Measurements from ENCODE around the gene TRAF4. TPM values are rescaled to one million over a fixed set of nuclear protein-coding genes. Genes with fewer than 3 reads are reported as not detected.

The TRAF4 gene
- polyA plus RNA-seq, 3 donors = 0.33 to 38.0 (median 1.0) TPM

DNA sequence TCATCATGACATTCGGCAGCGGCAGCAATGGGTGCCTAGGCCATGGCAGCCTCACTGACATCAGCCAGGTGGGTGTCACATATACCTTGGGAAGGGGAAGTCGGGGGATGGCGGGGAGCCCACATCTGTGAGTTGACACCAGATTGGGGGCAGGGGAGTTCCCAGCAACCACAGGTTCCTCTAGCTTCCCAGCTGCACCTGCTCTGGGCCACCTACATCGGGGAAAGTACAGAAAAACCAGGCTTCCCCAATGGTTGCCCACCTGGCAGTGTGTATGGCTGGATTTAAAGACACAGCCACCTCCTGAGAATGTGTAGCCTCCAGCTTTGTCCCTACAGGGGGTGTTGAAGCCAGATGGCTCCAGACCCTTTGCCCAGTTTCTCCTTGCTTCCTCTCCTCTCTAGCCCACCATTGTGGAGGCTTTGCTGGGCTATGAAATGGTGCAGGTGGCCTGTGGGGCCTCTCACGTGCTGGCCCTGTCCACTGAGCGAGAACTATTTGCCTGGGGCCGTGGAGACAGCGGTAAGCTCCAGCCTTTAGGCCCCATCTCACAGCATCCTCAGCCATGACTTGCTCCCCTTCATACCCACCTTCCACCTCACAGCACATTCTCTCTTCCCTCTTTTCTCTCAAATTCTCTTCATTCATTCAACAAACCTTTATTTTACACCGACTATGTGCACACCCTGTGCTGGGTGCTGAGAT lies 5.0 kb upstream of the TRAF4 start:
- Histone ChIP-seq H2AFZ (ENCODE audit: insufficient read depth, low read depth, low read length, poor library complexity, severe bottlenecking) (no peak overlapping the region), H3K4me3 (replicated peaks in 1 of 3; ENCODE audit: low read depth in 2 of 3, low read length in 3 of 3) (no peak overlapping the region), H3K27me3 (ENCODE audit: control insufficient read depth in 2 of 2, insufficient read depth in 2 of 2, low read length in 2 of 2) (no peaks in the 10 kb centered on the region), H4K20me1 (ENCODE audit: insufficient read depth, low read length) (no peaks in the 10 kb centered on the region), H3K9me3 (replicated peaks in 1 of 2; ENCODE audit: control insufficient read depth in 1 of 2, insufficient read depth in 1 of 2, low read length in 2 of 2) (no peaks in the 10 kb centered on the region), H3K4me2 (replicated peaks; ENCODE audit: extremely low read depth, low read length, poor library complexity, severe bottlenecking) (no peak overlapping the region), H3K9ac (ENCODE audit: insufficient read depth, low read length, poor library complexity, severe bottlenecking) (no peak overlapping the region), H3K27ac (ENCODE audit: low read depth in 1 of 2, low read length in 2 of 2) (no peak overlapping the region), H3K79me2 (ENCODE audit: insufficient read depth, low read length) (no peaks in the 10 kb centered on the region), H3K36me3 (replicated peaks in 1 of 2; ENCODE audit: control insufficient read depth in 1 of 2, insufficient read depth in 2 of 2, low read length in 2 of 2) (no peaks in the 10 kb centered on the region), H3K4me1 (ENCODE audit: control insufficient read depth in 1 of 2, insufficient read depth in 2 of 2, low read length in 2 of 2) (peaks cover 31 to 33% of the 10 kb centered on the region in 2 donors)
- Mint-ChIP-seq H3K36me3 (peaks cover 14 to 16% of the 10 kb centered on the region in 2 donors), H3K27ac (peak overlapping the region in 1 of 7 donors; percentile 27), H3K4me1 (peaks cover 22% of the 10 kb centered on the region), H3K9me3 (peaks cover 0 to 3% (median 0%) of the 10 kb centered on the region in 7 donors), H3K4me3 (no peak overlapping the region), H3K27me3 (ENCODE audit: low read depth in 3 of 3) (peaks cover 6 to 21% (median 8%) of the 10 kb centered on the region in 3 donors)
- TF ChIP-seq, protein P1, sequence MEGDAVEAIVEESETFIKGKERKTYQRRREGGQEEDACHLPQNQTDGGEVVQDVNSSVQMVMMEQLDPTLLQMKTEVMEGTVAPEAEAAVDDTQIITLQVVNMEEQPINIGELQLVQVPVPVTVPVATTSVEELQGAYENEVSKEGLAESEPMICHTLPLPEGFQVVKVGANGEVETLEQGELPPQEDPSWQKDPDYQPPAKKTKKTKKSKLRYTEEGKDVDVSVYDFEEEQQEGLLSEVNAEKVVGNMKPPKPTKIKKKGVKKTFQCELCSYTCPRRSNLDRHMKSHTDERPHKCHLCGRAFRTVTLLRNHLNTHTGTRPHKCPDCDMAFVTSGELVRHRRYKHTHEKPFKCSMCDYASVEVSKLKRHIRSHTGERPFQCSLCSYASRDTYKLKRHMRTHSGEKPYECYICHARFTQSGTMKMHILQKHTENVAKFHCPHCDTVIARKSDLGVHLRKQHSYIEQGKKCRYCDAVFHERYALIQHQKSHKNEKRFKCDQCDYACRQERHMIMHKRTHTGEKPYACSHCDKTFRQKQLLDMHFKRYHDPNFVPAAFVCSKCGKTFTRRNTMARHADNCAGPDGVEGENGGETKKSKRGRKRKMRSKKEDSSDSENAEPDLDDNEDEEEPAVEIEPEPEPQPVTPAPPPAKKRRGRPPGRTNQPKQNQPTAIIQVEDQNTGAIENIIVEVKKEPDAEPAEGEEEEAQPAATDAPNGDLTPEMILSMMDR (IDR thresholded peaks at IDR 0.05) = no peak
- intact Hi-C loops (cut with micrococcal nuclease) = no loop called here
- 76% methylated on average over 6 of the region's 10 CpGs for WGBS (ENCODE audit: insufficient coverage)
- no peak for DNase-seq

DNA sequence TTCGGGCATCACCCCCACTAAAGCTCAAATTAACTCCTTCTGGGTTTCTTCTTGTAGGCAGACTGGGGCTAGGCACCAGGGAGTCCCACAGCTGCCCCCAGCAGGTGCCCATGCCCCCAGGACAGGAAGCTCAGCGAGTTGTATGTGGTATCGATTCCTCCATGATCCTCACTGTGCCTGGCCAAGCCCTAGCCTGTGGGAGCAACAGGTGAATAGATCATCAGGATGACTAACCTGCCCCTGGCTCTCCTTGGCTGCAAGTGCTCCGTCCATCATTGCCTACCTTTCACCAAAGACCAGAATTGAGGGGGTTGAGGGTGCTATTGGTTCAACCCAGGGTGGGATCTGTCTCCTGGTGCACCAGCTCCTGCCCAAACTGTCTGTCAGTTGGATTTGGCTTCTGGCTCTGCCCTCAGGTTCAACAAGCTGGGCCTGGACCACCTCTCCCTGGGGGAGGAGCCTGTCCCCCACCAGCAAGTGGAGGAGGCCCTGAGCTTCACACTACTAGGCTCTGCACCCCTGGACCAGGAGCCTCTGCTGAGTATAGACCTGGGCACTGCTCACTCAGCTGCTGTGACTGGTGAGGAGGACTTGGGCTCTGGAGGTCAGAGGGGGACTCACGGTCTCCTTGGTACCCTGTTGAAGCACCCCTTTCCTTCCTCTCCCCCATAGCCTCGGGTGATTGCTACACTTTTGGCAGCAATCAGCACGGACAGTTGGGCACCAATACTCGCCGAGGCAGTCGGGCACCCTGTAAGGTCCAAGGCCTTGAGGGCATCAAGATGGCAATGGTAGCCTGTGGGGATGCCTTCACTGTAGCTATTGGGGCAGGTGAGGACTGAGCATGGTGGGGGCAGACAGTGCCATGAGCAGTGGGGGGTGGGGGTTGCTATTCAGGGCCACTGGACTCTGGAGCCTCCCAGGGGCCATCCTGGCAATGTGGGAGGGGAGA lies 3.1 kb upstream of the TRAF4 start:
- Mint-ChIP-seq H3K36me3 (peaks cover 10 to 12% of the 10 kb centered on the region in 2 donors), H3K4me1 (peaks cover 31% of the 10 kb centered on the region), H3K27ac (peak overlapping the region in 2 of 7 donors; percentile 21 to 77), H3K27me3 (ENCODE audit: low read depth in 3 of 3) (peaks cover 12 to 30% (median 22%) of the 10 kb centered on the region in 3 donors), H3K9me3 (peaks cover 0 to 8% (median 0%) of the 10 kb centered on the region in 7 donors), H3K4me3 (peak overlapping the region in 1 of 2 donors; percentile 46)
- peak overlapping the region in 1 of 3 experiments; percentile 30 for H3K4me3 ChIP-seq (replicated peaks in 1 of 3; ENCODE audit: low read depth in 2 of 3, low read length in 3 of 3)
- H3K27me3 ChIP-seq (ENCODE audit: control insufficient read depth in 2 of 2, insufficient read depth in 2 of 2, low read length in 2 of 2) = peaks cover 4 to 15% of the 10 kb centered on the region in 2 donors
- peaks cover 49% of the 10 kb centered on the region in 2 donors for H3K4me1 ChIP-seq (ENCODE audit: control insufficient read depth in 1 of 2, insufficient read depth in 2 of 2, low read length in 2 of 2)
- no peak for DNase-seq
- H2AFZ ChIP-seq (ENCODE audit: insufficient read depth, low read depth, low read length, poor library complexity, severe bottlenecking) = no peak overlapping the region
- intact Hi-C loops (cut with micrococcal nuclease) = loop anchor here (1.0 to 10.0 kb wide), 2 partner anchors 10 to 214 kb away; partner anchors contain the start of gene PHF12 (in 1 of the 2)
- H3K9me3 ChIP-seq (replicated peaks in 1 of 2; ENCODE audit: control insufficient read depth in 1 of 2, insufficient read depth in 1 of 2, low read length in 2 of 2) = no peaks in the 10 kb centered on the region
- 60% methylated on average over 2 of the region's 10 CpGs for WGBS (ENCODE audit: insufficient coverage)
- H4K20me1 ChIP-seq (ENCODE audit: insufficient read depth, low read length) = peaks cover 7% of the 10 kb centered on the region
- TF ChIP-seq, protein P1 (IDR thresholded peaks at IDR 0.05) = no peak
- peak overlapping the region; percentile 38 for H3K4me2 ChIP-seq (replicated peaks; ENCODE audit: extremely low read depth, low read length, poor library complexity, severe bottlenecking)
- no peak overlapping the region for H3K27ac ChIP-seq (ENCODE audit: low read depth in 1 of 2, low read length in 2 of 2)
- no peak overlapping the region for H3K9ac ChIP-seq (ENCODE audit: insufficient read depth, low read length, poor library complexity, severe bottlenecking)
- H3K36me3 ChIP-seq (replicated peaks in 1 of 2; ENCODE audit: control insufficient read depth in 1 of 2, insufficient read depth in 2 of 2, low read length in 2 of 2) = no peaks in the 10 kb centered on the region
- no peaks in the 10 kb centered on the region for H3K79me2 ChIP-seq (ENCODE audit: insufficient read depth, low read length)
